COR-L47 (cell line): ENCODE data around the gene PER1.
"Not testable (repeated sequence)": the region's sequence is repeated elsewhere in the genome, so short reads cannot be mapped to it uniquely, and the experiment has no call there.

ENCODE experiments used
- DNase-seq: peaks from one replicate; lab custom pipeline; 2025; lab: John Stamatoyannopoulos, UW

Gene PER1

GRCh38 chr17:8173056-8173870, 21.1 kb upstream of the PER1 start:
- DNase-seq = peak; percentile 68

DNA sequence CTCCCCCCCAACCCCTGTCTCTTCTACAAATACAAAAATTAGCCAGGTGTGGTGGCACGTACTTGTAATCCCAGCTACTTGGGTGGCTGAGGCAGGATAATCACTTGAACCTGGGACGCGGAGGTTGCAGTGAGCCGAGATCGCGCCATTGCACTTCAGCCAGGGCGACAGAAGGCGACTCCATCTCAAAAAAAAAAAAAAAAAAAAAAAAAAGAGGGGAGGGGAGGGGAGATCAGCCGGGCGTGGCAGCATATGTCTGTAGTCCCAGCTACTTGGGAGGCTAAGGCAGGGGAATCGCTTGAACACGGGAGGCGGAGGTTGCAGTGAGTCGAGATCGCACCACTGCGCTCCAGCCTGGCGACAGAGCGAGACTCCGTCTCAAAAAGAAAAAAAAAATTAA, 18.0 kb upstream of the PER1 start:
- DNase-seq = not testable (repeated sequence)

DNA sequence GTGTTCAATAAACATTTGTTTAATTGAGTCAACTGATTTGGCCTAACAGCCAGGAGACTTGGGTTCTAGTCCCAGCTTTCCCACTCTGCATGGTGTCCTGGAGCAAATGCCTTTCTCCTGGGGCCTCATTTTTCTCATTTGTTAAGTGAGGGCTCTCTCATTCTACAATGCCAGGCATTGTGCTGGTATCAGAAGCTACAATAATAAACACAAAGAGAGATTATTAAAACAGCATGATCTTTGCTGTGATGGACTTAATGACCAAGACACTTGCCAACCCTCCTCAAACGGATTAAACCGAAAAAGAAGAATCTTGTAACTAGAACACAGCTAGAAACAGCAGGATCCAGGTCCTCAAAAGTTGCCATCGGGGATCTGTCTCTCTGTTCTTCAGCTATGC, 15.3 kb upstream of the PER1 start:
- DNase-seq = no peak

- DNase-seq = no peak
Observed at GRCh38 chr17:8166731-8167130, 14.5 kb upstream of the PER1 start.

DNA sequence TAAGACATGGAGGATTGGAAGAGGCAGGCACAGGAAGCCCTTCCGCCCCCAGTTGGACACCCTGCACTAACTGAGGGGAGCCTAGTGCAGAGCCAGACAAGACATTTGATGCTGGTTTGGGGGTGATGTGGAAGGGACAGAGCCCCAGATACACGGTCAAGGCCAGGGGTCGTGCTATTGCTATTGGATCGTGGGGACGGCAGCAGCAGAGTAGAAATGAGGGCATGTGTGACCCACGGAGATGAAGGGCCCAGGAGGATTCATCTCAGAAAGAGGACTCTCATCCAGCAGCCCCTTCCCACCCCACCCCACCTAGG, 12.6 kb upstream of the PER1 start:
- DNase-seq = no peak

- DNase-seq = peak; percentile 29
Observed at GRCh38 chr17:8163978-8164814, 12.0 kb upstream of the PER1 start.

DNA sequence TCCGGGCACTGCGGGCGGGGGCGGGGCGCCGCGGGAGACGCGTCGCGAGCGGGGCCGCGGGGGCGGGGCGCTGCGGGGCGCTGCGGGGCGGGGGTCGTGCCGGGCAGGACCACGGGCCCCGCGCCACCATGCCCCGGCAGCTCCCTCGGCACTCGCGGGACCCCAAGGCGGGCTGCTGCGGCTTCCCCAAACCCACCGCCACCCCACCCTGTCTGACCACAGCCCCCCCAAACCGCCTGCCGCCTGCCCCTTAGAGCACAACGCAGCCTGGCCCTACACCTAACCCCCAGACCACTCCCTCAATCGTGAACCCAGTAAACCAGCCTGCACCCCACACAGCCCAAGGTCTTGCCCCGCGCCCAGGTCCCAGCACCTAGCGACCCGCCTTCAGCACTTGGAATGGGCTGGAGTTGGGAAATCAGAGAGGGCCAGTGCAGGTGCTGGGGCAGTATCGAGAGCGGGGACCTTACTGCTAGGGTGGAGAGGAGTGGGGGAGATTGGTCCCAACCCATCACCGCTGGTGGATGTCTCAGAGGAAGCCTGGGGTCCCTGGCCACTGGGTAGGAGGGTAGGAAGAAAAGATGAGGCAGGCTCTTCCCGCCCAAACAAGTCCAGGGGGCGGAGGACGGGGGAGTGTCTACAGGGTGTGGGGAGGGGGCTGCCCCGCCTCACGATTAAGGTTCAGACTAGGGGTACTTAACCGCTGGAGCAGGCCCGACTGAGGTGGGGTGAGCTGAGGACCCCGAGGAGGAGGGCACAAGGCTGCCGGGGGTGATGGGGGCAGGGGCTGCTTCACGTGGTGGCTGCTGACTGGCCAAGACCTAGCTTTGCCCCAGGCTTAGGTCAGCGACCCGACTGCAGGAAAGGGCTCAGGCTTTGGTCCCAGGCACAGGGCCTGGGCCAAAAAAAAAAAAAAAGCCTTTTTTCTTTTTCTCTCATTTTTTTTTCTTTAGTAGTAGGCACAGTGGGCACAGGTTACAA, 11.1 kb upstream of the PER1 start:
- DNase-seq = no peak

GRCh38 chr17:8162233-8162996, 10.2 kb upstream of the PER1 start, which contains the start of gene VAMP2:
VAMP2 (minus strand) TSS chr17:8162948; CDS start chr17:8162879, 69 bp downstream.
- DNase-seq = peak; percentile 49

- no peak for DNase-seq
Observed at GRCh38 chr17:8161289-8162232, 9.4 kb upstream of the PER1 start.

- DNase-seq = no peak
Observed at GRCh38 chr17:8160741-8161221, 8.6 kb upstream of the PER1 start.

DNA sequence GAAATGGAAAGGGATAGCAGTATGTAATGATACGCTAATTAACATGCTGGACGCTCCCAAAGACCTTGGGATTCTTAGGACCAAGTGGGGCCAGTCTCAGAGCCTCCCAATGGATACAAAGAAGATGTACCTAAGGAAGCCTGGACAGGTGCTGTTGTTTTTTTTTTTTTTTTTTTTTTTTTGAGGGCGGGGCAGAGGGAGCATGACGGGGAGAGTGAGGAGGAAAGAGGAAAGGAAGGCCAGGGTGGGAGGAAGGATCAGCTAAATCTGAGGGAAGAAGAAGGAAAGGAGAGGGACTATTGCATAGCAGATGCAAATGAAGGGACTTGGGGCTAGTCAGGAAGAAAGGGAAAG, 8.0 kb upstream of the PER1 start:
- no peak for DNase-seq

DNA sequence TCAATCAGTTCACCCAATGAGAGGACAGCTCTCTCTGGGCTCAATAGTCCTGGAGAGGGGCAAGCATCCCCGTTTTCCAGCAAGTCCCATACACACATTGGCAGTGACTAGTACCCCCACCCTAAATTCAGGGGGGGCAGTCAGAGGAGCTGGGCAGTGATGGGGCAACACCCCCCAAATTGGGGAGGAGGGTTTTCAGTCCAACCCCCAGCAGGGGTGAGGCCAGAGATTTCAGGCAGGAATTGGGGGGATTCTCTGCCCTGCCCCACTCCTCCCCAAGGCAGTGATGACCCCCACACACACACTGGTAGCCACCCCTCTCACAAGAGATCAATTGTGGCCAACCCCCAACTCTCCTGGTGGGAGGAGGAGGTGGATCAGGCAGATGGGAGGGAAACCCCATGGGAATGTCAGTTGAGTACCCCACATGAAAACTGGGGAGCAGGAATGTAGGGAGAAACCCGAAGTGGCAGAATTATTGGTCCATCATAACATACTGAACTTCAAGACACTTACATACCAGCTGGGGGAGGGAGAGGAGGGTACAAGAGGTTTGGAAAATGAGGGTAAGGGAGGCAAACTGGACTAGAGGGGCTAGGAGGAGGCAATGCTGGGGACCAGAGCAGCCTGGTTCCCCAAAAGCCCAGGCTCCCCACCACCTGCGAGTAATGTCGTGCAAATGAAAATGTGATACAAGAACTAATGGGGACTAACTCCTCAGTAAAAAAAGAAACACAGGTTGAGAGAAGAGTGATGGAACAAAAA, 7.4 kb upstream of the PER1 start:
- no peak for DNase-seq

GRCh38 chr17:8159032-8159400, 6.8 kb upstream of the PER1 start:
- no peak for DNase-seq

- DNase-seq = peak; percentile 51
Observed at GRCh38 chr17:8158267-8159031, 6.2 kb upstream of the PER1 start.

DNA sequence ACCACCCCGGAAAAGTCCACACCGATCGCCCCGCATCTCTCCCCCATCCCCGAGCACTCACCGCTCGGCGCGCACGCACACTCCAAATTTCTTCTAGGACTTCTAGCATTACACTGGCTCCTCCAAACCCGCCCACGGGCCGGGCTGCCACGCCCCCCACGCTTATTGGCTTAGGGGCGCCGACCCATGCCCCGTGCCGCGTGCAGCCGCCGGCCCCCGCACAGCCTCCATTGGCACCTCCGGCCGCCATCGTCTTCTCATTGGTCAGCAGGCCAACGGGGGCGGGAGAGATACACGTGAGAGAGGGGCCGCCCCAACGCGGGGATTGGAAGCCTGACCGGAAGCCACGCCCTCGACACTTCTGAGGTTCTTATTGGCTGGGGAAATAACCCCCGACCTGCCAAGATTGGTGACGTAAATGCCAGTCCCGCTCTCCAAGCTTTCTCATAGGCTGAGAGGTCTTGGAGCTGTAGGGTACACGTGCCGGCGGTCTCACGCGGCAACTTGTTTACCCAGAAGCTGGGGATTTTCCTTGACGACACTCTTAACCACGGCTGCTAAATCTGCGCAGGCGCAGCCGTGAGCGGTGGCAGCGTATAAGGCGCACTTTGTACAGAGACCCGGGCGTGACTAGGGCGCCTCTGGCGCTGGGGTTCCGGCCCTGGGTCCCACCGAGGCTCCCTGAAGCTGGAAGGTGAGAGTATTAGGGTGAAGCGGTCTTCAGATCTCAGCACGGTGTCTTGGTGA, 4.2 kb upstream of the PER1 start:
- peak; percentile 97 for DNase-seq

- no peak for DNase-seq
Observed at GRCh38 chr17:8155996-8156245, 3.7 kb upstream of the PER1 start.

DNA sequence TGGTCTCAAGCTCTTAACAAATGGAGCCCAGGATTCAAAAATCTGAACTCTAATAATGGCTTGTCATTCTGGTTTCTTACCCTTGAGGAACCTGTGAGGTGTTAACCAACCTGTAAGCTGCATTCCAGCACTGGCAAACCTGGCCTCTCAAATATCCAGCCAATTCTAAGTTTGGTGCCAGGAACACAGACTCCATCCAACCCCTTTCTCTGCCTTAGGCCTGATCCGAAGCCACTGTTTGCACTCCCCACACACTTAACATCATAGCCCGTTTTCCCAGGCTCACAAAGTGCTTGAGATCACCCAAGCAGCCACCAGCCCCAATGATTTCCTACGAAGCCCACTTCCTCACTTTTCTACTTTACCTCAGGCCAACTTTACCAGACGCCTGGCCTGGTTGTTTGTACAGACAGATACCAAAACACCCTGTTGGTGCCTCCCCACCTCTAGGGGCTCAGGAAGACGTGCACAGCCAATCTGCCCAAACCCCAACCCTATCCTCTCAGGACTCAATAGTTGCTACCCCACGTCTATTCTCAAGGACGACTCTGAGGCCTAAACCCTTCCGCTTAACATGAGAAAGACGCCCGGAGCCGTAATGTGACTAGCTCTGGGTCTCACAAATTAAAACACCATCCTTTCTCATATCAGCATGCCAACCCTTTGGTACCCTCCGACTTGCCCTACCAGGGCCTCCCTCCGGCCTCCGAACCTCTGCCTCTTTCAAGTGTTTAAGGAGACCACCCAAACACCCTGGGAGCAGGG, 3.2 kb upstream of the PER1 start:
- DNase-seq = no peak
